Measurements from ENCODE around the gene ARHGEF16.

DNA sequence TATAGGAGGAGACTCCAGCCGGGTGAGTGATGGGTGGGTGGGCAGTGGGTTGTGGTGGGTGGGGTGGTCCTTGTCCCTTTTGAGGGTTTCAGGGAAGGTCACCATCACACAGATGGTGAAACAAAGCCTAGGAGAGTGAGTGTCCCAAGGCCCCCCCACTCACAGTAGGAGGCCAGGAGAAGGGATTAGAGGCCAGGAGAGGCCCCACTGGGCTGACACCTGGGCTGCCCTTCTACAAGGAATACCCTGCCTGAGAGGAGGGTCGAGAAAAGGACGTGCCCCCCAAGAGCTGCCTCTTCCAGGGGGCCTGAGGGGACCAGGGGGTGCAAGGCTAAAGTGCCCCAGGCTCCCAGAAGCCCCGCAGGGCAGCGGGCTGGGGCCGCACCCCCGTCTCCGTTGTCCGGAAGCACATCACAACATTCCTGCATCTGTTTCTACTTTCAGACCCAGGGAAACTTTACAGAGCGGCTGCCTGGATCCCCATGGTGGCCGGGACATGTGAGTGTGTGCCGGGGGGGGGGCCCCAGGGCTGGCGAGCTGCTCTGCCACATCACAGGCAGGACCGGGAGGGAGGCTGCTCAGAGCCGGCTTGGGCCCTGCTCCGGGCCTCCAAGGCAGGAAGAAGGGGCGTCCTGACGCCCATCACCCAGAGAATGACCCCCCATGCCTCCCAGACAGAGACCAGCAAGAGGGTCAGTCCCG lies 68.2 kb downstream of the ARHGEF16 start:
- TF ChIP-seq CTCF (conservative IDR thresholded peaks at IDR 0.05) (no peak), EZH2 (IDR thresholded peaks at IDR 0.05; ENCODE audit: low read depth) (no peak)

All from PC-9 (cell line).